Right kidney (tissue), 1 donor: ENCODE data around the gene ULBP3.
"Not testable (repeated sequence)": the region's sequence is repeated elsewhere in the genome, so short reads cannot be mapped to it uniquely, and the experiment has no call there.

Experiments used
- DNase-seq: peaks from one replicate; pipeline ENCODE4 v3.0.0-alpha.2; 2016

Gene ULBP3

DNA sequence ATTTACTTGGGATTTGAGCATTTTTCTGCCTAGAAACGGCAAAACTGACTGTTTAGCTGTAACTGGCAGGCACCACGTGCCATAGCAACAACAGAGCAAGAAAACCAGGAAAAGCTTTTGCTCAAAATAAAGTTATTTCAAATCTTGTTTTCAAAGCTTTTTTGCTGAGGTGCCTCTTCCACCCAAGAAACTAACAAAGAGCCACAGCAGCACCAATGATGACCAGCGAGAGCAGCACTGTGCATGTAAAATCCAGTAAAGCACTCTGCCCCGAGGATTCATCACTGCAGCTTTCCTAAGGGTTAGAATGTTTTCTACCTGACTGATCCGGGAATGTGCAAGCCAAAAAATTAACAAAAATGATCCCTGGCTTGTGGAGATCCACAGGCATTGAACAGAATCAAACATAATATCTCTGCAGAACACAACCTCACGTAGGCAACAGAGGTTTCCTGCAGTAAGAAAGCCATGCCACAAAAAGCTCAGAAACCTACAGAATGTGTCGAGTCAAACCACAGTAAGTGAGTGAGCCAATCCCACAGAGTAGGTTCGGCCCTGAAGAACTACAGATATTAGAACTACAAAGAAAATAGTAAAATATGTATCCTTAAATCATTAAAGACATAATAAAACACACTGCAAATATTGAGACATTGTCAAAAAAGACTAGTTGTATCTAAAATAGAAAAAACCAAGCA is 7.4 kb upstream of the ULBP3 start:
- no peak for DNase-seq

DNA sequence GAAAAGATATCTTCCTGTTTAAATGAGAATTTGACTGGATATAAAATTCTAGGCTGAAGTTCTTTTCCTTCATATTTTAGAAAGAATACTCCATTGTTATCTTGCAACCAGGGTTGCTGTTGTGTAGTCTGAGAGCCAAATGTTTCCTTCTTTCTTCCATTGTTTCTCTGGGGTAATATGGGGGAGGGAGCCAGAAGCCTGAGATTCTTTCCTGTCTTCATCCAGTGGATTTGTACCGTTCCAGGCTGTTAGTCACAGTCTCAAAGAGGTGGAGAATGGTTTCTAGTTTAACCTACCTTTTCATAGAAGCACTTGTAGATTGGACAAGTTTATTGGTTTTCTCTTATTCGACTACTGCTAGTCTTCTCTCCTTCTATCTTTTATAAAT is 6.1 kb upstream of the ULBP3 start:
- no peak for DNase-seq

DNA sequence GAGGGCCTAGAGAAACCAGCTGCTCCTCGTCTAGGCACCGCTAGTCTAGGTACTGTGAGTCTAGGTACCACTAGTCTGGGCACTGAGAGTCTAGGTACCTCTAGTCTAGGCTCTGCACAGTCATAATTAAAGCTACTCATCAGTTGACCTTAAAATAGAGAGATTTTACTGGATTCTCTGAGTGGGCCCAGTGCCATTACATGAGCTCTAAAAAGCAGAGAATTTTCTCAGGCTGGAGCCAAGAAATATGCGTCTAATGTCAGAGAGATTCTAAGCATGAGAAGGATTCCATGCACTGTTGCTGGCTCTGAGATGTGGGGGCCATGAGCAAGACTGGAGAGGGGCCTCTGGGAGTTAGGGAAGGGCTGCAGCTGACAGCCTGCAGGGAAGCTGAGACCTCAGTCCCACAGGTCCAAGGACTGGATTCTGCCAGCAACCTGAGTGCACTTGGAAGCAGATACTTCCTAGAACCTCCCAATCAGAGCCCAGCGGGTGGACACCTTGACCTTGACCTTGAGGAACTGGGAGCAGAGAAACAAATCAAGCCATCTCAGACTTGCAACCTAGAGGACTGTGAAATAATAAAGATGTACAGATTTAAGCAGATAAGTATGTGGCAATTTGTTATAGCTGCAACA is 5.6 kb upstream of the ULBP3 start:
- not testable (repeated sequence) for DNase-seq

DNA sequence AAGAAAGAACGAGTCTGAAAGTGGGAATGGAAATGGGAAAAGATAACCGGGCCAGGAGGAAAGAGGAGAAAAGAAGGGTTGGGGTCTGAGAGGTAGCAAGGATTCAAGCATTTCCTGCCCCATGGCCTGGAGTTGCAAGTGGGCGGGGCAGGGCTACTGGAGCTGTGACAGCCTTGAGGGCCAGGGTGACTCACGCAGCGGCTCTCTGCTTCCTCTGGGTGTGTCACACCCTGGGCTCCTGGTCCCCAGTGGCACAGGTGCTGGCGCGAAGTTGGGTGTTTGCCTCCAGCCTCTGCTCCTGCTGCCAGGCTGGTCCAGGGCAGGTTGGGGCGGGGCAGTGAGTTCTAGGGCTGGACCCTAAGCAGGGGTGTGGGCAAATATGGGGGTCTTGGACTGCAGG is 3.3 kb upstream of the ULBP3 start:
- DNase-seq = no peak

DNA sequence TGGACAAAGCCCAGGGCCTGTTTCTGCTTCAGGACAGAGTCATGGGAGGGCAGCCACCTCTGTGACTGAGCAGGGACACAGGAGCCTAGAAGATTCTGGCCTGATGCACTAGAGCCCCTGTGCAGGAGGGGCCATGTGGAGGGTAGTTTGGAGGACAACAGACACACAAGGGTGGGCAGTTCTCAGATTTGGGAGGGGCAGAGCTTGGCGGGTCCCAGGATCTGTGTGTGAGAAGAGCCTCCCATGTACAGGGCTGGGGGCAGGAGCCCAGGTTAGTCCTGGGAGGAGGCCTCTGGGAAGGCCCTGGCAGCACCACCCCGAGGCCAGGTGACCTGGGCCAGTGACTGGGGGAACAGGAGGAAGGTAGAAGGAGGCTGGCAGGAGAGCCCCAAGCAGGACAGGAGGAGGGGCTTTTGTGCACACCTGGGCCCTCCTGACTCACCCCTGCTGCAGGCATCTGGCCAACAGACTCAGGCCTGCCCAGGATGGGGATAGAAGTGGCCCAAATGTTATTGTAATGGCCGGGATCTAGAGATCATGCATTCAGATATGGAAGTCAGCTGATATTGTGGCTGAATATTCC is 1.4 kb upstream of the ULBP3 start:
- no peak for DNase-seq

DNA sequence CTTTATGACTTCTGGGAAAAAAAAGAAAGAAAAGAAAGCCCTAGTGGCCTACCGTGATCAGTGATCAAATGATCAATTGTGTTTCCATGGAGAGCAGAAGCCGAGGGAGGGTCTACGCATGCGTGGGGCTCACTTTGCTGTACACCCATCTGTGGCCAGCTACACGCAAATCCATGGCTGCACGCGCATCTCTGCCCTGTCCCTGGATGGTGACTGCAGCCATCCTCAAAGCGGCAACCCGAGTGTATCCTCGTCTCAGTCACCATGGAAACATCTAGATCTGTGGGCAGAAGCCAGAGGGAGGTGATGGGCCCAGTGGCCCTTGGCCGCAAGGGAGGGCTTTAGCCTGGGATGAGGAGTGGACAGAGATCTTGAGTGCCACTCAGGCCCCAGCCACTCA is 785 bp upstream of the ULBP3 start:
- peak; percentile 20 for DNase-seq

DNA sequence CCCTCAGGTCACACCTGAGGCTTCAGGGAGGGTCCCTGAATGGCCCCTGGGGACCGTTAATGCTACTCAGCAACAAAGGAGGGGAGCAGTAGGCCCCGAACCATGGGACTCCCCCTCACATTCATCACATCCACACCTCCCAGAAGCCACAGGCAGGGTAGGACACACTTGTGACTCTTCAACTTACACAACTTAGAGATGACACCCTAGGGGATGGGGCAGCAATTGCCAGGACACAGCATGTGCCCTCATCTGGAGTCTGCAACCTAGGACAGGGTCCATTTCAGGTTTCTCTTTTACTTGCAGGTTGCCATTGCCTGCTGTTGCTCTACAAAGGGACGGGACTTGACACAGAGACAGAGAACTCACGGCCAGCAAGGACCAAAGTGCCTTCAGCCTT is 770 bp downstream of the ULBP3 start:
- no peak for DNase-seq

DNA sequence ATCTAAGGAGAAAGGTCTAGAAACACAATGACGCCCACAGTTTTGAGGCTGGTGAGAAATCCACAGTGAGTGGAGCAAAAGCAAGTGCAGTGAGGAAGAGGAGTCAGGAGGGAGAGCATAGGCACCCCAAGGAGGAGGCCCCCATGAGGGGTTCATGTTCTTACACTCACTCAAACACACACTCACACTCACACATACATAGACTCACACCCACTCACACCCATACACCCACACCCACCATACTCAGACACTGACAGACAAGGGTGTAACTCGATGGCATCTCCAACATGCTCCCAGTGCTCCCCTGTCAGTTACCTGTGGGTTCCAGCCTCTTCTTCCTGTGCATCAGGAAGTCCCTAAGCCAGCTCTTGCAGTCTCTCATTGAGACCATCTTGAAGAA is 3.8 kb downstream of the ULBP3 start:
- DNase-seq = no peak

DNA sequence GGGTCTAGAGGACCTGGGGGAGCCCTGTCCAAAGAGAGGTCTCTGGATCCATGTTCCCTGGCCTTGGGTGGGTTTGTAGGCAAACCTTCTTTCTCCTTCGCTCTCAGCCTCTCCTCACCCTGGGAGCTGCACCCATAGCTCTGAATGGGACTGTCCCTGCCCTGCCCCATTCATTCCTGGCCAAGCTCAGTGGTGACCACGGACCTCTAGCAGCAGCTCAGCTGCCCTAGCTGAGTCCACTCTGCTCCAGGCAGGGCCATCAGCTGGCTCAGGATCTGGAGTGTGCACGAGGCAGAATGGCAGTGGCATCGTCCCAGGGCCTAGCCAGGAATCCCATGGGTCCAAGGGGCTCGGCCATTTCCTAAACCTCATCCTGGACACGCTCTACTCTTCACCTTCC is 5.3 kb downstream of the ULBP3 start:
- no peak for DNase-seq

DNA sequence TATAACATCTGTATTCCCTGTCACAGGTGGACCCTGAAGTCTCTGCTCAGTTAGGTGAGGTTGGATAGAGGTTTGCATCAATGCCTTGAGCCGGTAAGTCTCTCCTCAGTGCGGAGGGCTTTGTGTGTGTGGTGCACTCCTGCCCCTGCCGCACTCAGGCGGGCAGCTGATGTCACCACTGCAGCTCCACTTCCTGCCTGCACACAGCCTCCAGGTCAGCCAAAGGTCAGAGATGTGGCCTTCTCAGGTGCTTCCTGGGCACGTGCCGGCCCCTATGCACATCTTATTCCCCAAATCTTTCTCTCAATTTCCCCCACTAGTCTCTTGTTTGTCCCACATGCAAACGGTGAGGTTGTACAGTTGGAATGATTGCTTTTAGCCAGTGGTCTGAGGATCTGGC is 8.9 kb downstream of the ULBP3 start:
- not testable (repeated sequence) for DNase-seq

DNA sequence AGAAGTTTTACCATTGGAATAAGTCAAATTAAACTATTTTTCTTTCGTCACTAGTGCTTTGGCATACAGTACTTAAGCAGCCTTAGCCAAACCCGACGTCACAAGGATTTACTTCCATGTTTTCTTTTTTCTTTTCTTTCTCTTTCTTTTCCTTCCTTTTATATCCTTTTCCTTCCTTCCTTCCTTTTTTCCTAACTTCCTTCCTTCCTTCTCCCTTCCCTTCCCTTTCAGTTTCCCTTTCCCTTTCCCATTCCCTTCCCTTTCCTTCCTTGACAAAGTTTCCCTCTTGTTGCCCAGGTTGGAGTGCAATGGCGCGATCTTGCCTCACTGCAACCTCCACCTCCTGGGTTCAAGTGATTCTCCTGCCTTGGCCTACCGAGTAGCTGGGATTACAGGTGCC is 9.9 kb downstream of the ULBP3 start:
- DNase-seq = no peak

DNA sequence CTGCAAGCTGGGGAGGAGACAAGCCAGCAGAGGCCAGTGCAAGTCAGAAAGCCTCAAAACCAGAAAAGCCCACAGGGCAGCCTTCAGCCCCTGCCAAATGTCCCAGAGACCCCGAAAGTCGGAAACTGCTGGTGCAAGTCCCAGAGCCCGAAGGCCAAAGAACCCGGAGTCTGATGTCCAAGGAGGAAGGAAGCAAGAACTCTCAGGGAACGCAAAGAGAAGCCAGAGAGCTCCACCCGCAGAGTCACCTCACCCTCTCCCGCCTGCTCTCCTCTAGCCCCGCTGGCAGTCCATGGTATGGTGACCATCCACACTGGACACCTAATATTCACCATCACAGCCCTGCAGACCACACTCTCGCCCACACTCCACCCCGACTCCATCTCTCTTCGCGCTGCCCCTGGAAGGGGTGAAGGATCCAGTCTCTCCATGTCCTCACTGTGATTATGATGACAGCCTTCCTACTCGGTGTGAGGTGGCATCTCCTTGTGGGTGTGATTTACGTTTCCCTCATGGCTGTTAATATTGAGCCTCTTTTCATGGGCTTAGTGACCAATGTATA is 10.6 kb downstream of the ULBP3 start:
- DNase-seq = no peak

DNA sequence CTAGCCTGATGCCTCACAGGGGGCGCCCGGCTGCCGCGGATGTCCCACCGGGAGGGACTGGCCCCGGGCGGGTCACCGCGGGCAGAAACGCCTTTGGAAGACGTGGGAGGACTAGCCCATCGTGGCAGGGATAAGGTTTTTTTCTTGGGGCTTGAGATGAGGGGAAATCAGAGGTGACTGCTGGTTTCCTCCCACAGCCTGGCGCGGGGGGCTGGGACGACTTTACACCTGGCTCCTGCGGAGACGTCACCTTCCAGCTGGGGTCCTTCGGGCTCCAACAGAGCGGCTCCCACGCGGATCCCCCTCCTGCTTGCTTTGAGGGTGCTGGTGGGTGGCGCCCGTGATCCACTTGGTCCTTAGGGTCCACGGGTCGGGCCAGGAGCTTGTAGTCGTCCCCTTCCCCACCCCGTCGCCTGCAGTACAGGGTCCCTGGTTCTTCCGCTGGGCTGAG is 11.4 kb downstream of the ULBP3 start:
- DNase-seq = no peak

DNA sequence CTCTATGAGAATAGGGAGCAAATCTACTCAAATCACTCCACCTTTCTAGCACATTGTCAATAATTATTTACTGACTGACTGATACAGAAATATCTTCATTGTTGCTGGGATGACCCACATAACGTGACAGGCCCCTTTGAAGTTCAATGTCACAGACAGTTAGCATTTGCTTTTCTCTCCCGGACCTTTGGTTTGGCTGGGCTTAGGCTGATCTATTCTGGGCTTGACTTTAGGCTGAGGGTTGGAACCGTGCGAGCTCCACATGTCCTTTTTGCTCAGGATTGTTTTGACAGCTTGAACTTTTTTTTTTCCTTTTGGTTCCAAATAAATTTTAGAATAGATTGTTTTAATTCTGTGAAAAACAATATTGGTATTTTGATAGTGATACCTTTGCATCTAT is 12.0 kb downstream of the ULBP3 start:
- no peak for DNase-seq

DNA sequence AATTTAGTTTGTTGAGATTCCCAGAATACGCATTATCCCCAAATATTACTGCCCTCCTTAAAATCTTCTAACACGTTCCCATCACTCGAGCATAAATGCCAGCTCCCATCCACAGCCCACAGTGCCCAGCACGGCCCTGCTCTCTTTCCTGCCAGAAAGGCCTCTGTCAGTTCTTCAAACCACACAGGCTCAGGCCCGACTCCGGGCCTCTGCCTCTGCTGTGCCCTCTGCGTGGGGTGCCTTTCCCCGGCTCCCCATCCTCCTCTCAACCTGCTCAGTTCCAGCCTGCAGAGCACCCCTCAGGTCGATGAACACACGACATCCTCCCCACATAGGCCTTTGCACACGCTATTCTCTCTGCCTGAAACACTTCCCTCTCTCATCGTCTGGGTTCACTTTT is 12.8 kb downstream of the ULBP3 start:
- no peak for DNase-seq

DNA sequence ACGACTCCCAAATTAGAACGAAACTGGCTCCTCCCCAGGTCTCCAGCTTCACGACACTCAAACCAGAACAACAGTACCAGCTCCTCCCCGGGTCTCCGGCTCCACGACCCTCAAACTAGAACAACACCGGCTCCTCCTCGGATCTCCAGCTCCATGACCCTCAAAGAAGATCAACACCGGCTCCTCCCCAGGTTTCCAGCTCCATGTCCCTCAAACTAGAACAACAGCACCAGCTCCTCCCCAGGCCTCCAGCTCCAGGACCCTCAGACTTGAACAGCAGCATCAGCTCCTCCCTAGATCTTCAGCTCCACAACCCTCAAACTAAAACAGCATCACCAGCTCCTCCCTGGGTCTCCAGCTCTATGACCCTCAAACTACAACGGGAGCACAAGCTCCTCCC is 13.8 kb downstream of the ULBP3 start:
- DNase-seq = no peak

DNA sequence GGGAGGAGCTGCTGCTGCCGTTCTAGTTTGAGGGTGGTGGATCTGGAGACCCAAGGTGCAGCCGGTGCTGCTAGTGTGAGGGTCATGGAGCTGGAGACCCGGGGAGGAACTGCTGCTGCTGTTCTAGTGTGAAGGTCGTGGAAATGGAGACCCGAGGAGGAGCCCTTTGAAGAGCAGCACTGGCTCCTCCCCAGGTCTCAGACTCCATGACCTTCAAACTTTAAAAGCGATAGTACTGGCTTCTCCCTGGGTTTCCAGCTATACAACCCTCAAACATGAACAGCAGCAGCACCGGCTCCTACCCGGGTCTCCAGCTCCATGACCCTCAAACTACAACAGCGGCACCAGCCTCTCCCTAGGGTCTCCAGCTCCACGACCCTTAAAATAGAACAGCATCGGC is 15.5 kb downstream of the ULBP3 start:
- DNase-seq = no peak

DNA sequence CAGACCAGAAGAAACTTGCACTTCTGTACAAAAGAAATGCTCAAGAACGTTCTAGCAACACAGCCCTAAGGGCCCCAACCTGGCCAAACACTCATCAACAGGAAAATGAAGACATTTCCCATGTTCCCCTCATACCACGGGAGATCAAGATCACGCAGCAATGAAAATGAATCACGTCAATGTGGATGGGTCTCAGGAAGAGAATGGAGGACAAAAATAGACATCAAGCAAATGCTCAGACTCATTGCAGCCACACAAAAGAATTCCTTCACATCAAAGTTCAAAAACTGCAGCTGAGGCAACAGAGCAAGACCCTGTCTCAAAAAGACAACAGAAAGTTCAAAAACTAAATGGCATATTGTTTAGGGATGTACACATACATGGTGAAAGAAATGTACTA is 18.1 kb downstream of the ULBP3 start:
- no peak for DNase-seq

DNA sequence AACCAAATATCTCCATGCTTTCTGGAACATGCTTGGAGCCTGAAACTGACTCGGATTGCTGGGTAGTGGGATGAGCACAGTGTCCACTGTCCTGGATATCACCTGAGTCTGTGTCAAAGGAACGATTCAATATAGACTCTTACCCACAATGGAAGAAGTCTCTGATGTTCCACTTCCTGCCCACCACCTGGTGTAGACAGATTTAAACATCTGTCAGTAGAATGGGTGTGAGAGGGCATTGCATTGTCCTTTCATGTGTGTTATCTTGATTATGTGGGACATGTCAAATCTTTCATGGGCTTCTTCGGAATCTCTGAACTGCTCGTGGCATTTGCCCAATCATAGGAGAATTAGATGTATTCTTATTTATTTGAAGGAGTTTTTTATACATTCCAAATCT is 20.8 kb downstream of the ULBP3 start:
- no peak for DNase-seq

DNA sequence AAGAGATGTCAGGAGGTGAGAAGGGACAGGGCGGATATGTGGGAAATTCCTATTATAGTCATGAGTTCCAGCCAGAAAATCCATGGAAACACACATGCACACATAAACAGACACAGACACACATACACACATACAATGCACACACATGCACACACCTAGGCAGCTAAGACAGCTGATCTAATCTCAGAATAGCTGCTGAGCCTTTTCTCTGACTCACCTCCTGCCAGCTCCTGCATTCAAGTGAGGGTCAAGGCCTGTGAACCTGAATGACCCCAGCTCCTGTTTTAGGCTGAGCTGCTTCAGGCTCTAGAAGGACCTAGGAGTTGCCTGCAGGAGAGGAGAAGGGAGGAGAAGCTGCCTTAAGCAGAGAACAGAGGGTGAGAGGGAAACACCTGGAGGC is 22.0 kb downstream of the ULBP3 start:
- no peak for DNase-seq

DNA sequence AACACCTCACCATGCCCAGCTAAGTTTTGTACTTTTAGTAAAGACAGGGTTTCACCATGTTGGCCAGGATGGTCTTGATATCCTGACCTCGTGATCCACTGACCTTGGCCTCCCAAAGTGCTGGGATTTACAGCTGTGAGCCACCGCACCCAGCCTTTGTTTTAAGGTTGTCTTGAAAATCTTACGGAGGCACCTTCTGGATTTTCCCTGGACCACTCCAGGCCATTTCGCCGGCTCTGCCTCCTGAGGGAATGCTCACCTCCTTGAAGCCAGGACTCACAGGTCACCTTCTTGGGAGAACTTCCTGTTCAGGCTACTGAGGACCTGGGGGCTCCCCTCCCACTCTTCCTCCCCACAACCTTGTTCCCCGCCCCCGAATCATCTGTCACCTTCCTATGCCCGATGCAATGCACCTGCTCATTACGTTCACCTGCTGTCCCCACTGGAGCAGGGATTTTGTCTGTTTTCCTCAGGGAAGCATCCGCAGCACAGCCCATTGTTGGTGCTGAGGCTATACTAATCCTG is 24.2 kb downstream of the ULBP3 start:
- no peak for DNase-seq

DNA sequence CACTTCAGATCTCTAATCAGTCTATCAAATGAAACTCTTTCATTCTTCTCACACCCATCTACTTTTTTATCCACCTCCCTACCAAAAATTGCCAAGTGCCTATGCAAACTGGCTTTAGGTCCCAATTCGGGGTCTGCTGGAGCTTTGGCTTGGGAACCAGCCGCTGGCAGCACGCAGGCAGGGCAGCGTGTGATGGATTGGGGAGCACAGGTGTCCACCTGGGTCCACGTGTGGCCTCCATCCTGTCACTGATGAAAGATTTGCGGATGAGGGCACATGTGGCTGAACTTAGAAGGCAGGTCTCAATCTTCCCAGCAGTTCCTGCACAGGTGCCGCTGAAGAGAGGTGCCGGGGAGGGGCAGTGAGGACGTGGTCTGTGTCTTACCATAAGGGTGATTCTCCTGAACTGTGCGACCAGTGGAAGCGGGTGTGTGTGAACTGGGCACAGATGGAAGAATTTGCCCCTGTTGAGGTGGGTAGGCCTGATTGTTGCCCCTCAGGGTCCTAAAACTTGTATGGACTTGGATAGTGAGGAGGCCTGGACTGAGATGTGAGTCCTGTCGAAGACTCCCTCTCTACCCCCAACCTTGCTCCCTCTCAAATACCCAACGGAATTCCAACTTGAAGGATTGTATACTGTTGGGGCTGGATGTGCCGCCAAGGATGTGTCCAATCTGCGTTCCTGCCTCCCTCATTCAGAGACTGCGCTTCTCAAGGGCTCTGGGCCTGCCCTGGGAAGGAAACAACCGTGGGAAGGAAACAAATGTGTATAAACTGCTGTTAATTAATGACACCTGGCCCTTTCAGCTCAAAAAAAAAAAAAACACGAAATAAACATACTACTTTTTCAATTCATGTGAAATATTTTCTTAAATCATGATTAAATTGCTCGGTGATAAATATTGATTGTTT is 25.2 kb downstream of the ULBP3 start:
- no peak for DNase-seq
